AG04450 (cell line): ENCODE data around the gene BCAS1. TPM values are rescaled to one million over a fixed set of nuclear protein-coding genes. Genes with fewer than 3 reads are reported as not detected.
A peak's percentile ranks its signal among the peaks of the same experiment; 100 is the strongest.

Source experiments
- CTCF ChIA-PET: fragments of 300-600, 350-600 bp; formaldehyde crosslinking; extraction: SDS; loops from one replicate; lab custom pipeline; 2022; ENCODE audit warnings: antibody characterized with exemption, inconsistent platforms; lab: Charles Lee
- POLR2A ChIA-PET: fragments of 350-600 bp; formaldehyde crosslinking; extraction: SDS; loops from one replicate; lab custom pipeline; 2021; ENCODE audit warnings: antibody characterized with exemption, inconsistent platforms; lab: Yijun Ruan, JAX
- DNase-seq: peaks from one replicate; pipeline ENCODE4 v3.0.0-alpha.2; 2011; ENCODE audit warnings: low read depth, low spot score
- H3K27ac ChIP-seq: one replicate; pipeline ENCODE4 v1.5.1; 2012; ENCODE audit warnings: low read depth, low read length, control low read depth
- H3K27me3 ChIP-seq: one replicate; pipeline ENCODE4 v1.6.0; 2012; ENCODE audit warnings: low read length; ENCODE audit not compliant: control insufficient read depth, insufficient read depth
- H3K4me3 ChIP-seq: 2 replicates; pipeline ENCODE4 v1.5.1; 2011; ENCODE audit warnings: mild to moderate bottlenecking, low read depth, low read length, control low read depth
- H3K9me3 ChIP-seq: 2 replicates; pipeline ENCODE4 v1.5.1; 2012; ENCODE audit warnings: low read length; ENCODE audit not compliant: control insufficient read depth, insufficient read depth
- CTCF ChIP-seq: IDR thresholded peaks from 2 replicates; pipeline ENCODE4 v1.5.1; 2011; ENCODE audit warnings: low read depth, low read length, control low read depth, inconsistent platforms
- polyA plus RNA-seq: library from polyadenylated mRNA; depleted of rRNA; stranded (reverse); fragments of >200 nt; gene quantifications from 2 replicates; pipeline ENCODE4 v1.2.3, GENCODE V29; 2011

The BCAS1 gene
- polyA plus RNA-seq, 1 experiment = not detected

DNA sequence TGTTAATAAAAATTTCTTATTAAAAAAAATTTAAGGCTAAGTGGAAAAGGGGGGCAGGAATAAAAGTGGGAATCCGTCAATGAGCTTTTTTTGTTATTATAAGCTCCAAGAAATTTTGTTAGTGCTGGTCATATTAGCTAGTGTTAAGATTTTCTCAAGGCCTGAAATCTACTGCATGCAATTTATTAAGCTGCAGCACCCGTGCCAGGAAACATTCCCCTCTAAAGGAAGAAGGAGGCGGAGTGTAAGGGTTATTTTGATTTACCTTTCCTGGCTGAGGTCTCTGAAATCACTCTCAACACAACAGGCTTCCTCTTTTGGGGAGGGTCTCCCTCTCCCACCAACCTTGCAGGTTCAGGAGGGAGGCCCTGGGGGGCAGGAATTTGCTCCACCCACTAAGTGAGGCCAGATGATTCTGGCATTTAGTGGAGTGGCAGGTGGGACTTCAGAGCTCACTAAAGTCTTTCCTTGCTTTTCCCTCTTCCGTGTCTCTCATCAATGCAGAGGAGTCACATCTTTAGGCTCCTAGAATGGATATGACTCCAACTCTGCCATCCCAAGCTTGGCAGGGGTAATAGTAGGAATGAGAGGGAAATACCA lies 168.8 kb downstream of the BCAS1 start:
- ChIA-PET POLR2A (interaction anchor here (1.0 kb wide), 1 partner anchor 13 kb away, joined by 5 read pairs; no protein-coding TSS in a partner anchor), CTCF (interaction anchor here (1.6 to 3.8 kb wide), 3 partner anchors 14 to 324 kb away, joined by 6 to 30 read pairs (median 8); no protein-coding TSS in a partner anchor)
- Histone ChIP-seq H3K27me3 (no peaks in the 10 kb centered on the region), H3K9me3 (no peaks in the 10 kb centered on the region), H3K4me3 (no peak overlapping the region), H3K27ac (no peak overlapping the region)
- DNase-seq = no peak
- no peak for TF ChIP-seq CTCF

DNA sequence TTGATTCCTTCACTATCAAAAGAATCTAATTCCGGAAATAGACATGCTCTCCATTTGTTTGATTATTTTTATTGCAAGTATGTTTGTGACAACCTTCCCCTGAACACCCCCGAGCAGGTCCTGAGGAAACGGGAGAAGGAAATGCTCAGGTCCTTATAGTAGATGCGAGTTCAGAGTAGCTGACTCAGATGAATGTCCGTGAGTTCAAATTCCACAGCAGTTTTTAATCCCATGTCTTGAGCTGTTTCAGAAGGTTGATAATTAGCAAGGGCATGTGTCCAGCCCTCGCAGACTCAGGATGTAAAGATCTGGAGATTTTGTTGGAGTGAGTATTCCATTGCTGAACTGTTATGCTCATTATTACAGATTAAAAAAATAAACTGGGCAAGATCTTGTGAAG lies 169.3 kb downstream of the BCAS1 start:
- H3K4me3 ChIP-seq = no peak overlapping the region
- no peaks in the 10 kb centered on the region for H3K27me3 ChIP-seq
- no peak for DNase-seq
- CTCF ChIA-PET = interaction anchor here (1.1 to 3.8 kb wide), 4 partner anchors 15 to 323 kb away, joined by 3 to 30 read pairs (median 7); no protein-coding TSS in a partner anchor
- H3K27ac ChIP-seq = peak overlapping the region; percentile 40
- no peak for TF ChIP-seq CTCF
- H3K9me3 ChIP-seq = no peaks in the 10 kb centered on the region
- POLR2A ChIA-PET = interaction anchor here (0.6 to 1.0 kb wide), 2 partner anchors 13 to 40 kb away, joined by 4 to 5 read pairs; no protein-coding TSS in a partner anchor

GRCh38 chr20:53900380-53900999 lies 169.9 kb downstream of the BCAS1 start:
- no peaks in the 10 kb centered on the region for H3K27me3 ChIP-seq
- ChIA-PET CTCF (interaction anchor here (1.1 to 3.8 kb wide), 4 partner anchors 15 to 323 kb away, joined by 3 to 30 read pairs (median 7); no protein-coding TSS in a partner anchor), POLR2A (interaction anchor here (0.6 to 1.5 kb wide), 3 partner anchors 14 to 41 kb away, joined by 4 to 5 read pairs (median 4); no protein-coding TSS in a partner anchor)
- TF ChIP-seq CTCF = no peak
- no peak overlapping the region for H3K4me3 ChIP-seq
- no peak for DNase-seq
- peak overlapping the region; percentile 40 for H3K27ac ChIP-seq
- no peaks in the 10 kb centered on the region for H3K9me3 ChIP-seq

- no peak for DNase-seq
- Histone ChIP-seq H3K27me3 (no peaks in the 10 kb centered on the region), H3K4me3 (no peak overlapping the region), H3K27ac (peak overlapping the region; percentile 49), H3K9me3 (no peaks in the 10 kb centered on the region)
- POLR2A ChIA-PET = interaction anchor here (1.1 to 1.5 kb wide), 4 partner anchors 16 to 305 kb away, joined by 3 to 5 read pairs (median 4); partner anchors contain the start of gene ZNF217
- TF ChIP-seq CTCF = no peak
- CTCF ChIA-PET = interaction anchor here (0.5 to 3.8 kb wide), 4 partner anchors 16 to 322 kb away, joined by 3 to 30 read pairs (median 7); no protein-coding TSS in a partner anchor
Measured at GRCh38 chr20:53899351-53900167, 170.8 kb downstream of the BCAS1 start.
